Measurements from ENCODE around the gene NME3. TPM values are rescaled to one million over a fixed set of nuclear protein-coding genes. Genes with fewer than 3 reads are reported as not detected.
A peak's percentile ranks its signal among the peaks of the same experiment; 100 is the strongest.
"Not testable (repeated sequence)": the region's sequence is repeated elsewhere in the genome, so short reads cannot be mapped to it uniquely, and the experiment has no call there.

Gene NME3
- 38.3 TPM for total RNA-seq
- long read RNA-seq, transcript NME3-204 (4 exons, 920 nt): minor isoform, 11 of 57 reads
- long read RNA-seq, transcript NME3-209 (4 exons, 913 nt): minor isoform, 5 of 57 reads
- long read RNA-seq, transcript NME3-201 (5 exons, 1,069 nt): major isoform, 13 of 57 reads
- long read RNA-seq, partial matches to known transcripts: 3 of 57 reads
- long read RNA-seq, other reads (novel, unspliced or antisense): 19 of 57 reads

- intact Hi-C loops (cut with micrococcal nuclease): no loop called here
- DNase-seq: peak; percentile 92
- ATAC-seq: peak; percentile 64
Observed at GRCh38 chr16:1771188-1771863, at the start of gene NME3. NME3 (minus strand) TSS chr16:1771543; CDS start chr16:1771534, 9 bp downstream.

GRCh38 chr16:1820946-1821290, 49.6 kb upstream of the NME3 start:
- no peak for DNase-seq
- no peak for ATAC-seq
- intact Hi-C loops (cut with micrococcal nuclease): no loop called here

- DNase-seq: no peak
- intact Hi-C loops (cut with micrococcal nuclease): no loop called here
- no peak for ATAC-seq
Observed at GRCh38 chr16:1820096-1820945, 49.0 kb upstream of the NME3 start.

GRCh38 chr16:1819611-1820010, 48.3 kb upstream of the NME3 start:
- intact Hi-C loops (cut with micrococcal nuclease): no loop called here

GRCh38 chr16:1818873-1819525, 47.7 kb upstream of the NME3 start:
- intact Hi-C loops (cut with micrococcal nuclease): no loop called here
- DNase-seq (peak; percentile 21), ATAC-seq (no peak)

More at GRCh38 chr16:1819611-1820010, 48.3 kb upstream of the NME3 start:
- ATAC-seq (no peak), DNase-seq (no peak)

- DNase-seq (no peak), ATAC-seq (no peak)
- intact Hi-C loops (cut with micrococcal nuclease): no loop called here
Observed at GRCh38 chr16:1818204-1818872, 47.0 kb upstream of the NME3 start.

- intact Hi-C loops (cut with micrococcal nuclease): no loop called here
- ATAC-seq (no peak), DNase-seq (peak; percentile 19)
Observed at GRCh38 chr16:1817716-1818115, 46.4 kb upstream of the NME3 start.

GRCh38 chr16:1817276-1817589, 45.9 kb upstream of the NME3 start:
- DNase-seq: peak; percentile 23
- no peak for ATAC-seq
- intact Hi-C loops (cut with micrococcal nuclease): no loop called here

GRCh38 chr16:1816396-1817275, 45.3 kb upstream of the NME3 start:
- DNase-seq (no peak), ATAC-seq (no peak)
- intact Hi-C loops (cut with micrococcal nuclease): no loop called here

- ATAC-seq (no peak), DNase-seq (peak; percentile 25)
Observed at GRCh38 chr16:1815461-1815860, 44.1 kb upstream of the NME3 start.

GRCh38 chr16:1812732-1813163, 41.4 kb upstream of the NME3 start:
- intact Hi-C loops (cut with micrococcal nuclease): no loop called here
- DNase-seq: peak; percentile 85
- ATAC-seq: peak; percentile 91

More at GRCh38 chr16:1815461-1815860, 44.1 kb upstream of the NME3 start:
- intact Hi-C loops (cut with micrococcal nuclease): no loop called here

GRCh38 chr16:1810536-1810935, 39.2 kb upstream of the NME3 start:
- no peak for DNase-seq
- intact Hi-C loops (cut with micrococcal nuclease): no loop called here
- no peak for ATAC-seq

GRCh38 chr16:1810106-1810505, 38.8 kb upstream of the NME3 start:
- intact Hi-C loops (cut with micrococcal nuclease): no loop called here
- no peak for DNase-seq

GRCh38 chr16:1809281-1809801, 38.0 kb upstream of the NME3 start:
- intact Hi-C loops (cut with micrococcal nuclease): no loop called here
- ATAC-seq: no peak

More at GRCh38 chr16:1810106-1810505, 38.8 kb upstream of the NME3 start:
- no peak for ATAC-seq

GRCh38 chr16:1808691-1809090, 37.3 kb upstream of the NME3 start:
- DNase-seq (no peak), ATAC-seq (no peak)
- intact Hi-C loops (cut with micrococcal nuclease): no loop called here

More at GRCh38 chr16:1809281-1809801, 38.0 kb upstream of the NME3 start:
- peak; percentile 27 for DNase-seq

GRCh38 chr16:1807626-1808025, 36.3 kb upstream of the NME3 start:
- no peak for DNase-seq
- intact Hi-C loops (cut with micrococcal nuclease): no loop called here
- ATAC-seq: no peak

- ATAC-seq (no peak), DNase-seq (no peak)
- intact Hi-C loops (cut with micrococcal nuclease): no loop called here
Observed at GRCh38 chr16:1800701-1801100, 29.4 kb upstream of the NME3 start.

GRCh38 chr16:1799263-1799662, 27.9 kb upstream of the NME3 start:
- not testable (repeated sequence) for DNase-seq, ATAC-seq

More at GRCh38 chr16:1799263-1799662, 27.9 kb upstream of the NME3 start:
- intact Hi-C loops (cut with micrococcal nuclease): not testable (repeated sequence)

All from left ventricle myocardium superior (tissue), 1 donor.